ENCODE results near the gene FBLN7. TPM values are rescaled to one million over a fixed set of nuclear protein-coding genes. Genes with fewer than 3 reads are reported as not detected.

Gene FBLN7
- total RNA-seq, 1 donor from 2014 or later: 0.31 TPM

DNA sequence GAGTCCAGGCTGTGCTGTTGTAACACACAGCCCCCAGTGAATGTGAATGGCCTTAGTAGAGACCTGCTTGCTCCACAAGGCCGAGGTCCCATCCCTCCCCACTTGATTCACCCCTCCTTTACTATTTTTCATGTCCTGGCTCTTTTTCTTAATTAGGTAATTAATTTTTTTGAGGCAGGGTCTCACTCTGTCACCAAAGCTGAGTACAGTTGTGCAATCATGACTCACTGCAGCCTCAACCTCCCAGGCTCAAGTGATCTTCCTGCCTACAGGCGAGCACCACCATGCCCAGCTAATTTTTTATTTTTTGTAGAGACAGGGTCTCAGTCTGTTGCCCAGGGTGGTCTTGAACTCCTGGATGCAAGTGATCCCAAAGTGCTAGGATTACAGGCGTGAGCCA, 19.3 kb downstream of the FBLN7 start:
- H3K4me1 Mint-ChIP-seq: peaks cover 43% of the 10 kb centered on the region
- no peak overlapping the region for H3K27ac Mint-ChIP-seq
- H3K27me3 Mint-ChIP-seq: no peaks in the 10 kb centered on the region
- DNase-seq (no peak), ATAC-seq (ENCODE audit: low read depth) (no peak)
- ChIA-PET CTCF (no interaction called here), POLR2A (no interaction called here)
- intact Hi-C loops (cut with micrococcal nuclease): no loop called here
- TF ChIP-seq, protein P1, sequence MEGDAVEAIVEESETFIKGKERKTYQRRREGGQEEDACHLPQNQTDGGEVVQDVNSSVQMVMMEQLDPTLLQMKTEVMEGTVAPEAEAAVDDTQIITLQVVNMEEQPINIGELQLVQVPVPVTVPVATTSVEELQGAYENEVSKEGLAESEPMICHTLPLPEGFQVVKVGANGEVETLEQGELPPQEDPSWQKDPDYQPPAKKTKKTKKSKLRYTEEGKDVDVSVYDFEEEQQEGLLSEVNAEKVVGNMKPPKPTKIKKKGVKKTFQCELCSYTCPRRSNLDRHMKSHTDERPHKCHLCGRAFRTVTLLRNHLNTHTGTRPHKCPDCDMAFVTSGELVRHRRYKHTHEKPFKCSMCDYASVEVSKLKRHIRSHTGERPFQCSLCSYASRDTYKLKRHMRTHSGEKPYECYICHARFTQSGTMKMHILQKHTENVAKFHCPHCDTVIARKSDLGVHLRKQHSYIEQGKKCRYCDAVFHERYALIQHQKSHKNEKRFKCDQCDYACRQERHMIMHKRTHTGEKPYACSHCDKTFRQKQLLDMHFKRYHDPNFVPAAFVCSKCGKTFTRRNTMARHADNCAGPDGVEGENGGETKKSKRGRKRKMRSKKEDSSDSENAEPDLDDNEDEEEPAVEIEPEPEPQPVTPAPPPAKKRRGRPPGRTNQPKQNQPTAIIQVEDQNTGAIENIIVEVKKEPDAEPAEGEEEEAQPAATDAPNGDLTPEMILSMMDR (IDR thresholded peaks at IDR 0.05): no peak
- no peaks in the 10 kb centered on the region for H3K36me3 Mint-ChIP-seq (ENCODE audit: low read depth)
- no peak overlapping the region for H3K4me3 Mint-ChIP-seq
- H3K9me3 Mint-ChIP-seq: peaks cover 4% of the 10 kb centered on the region

DNA sequence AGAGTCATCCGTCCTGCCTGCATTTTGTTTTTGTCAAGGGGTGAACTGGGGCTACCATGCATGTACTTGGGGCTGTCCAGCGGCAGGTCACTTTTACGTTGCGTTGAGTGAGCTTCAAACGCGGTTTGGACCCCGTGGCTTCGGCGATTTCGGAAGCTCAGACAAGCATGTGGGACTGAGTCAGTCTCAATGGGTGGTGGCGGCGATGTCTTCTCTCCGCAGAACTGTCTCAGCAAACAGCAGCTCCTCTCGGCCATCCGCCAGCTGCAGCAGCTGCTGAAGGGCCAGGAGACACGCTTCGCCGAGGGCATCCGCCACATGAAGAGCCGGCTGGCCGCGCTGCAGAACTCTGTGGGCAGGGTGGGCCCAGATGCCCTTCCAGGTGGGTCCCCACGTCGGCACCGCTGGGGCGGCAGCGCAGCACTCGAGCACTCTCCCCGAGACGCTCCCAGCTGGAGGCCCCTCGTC, 21.3 kb downstream of the FBLN7 start:
- POLR2A ChIA-PET: interaction anchor here (0.5 to 1.1 kb wide), 5 partner anchors 10 to 115 kb away, joined by 3 to 5 read pairs (median 4); partner anchors contain the start of gene ZC3H8
- Mint-ChIP-seq H3K27me3 (no peaks in the 10 kb centered on the region), H3K27ac (peak overlapping the region; percentile 88), H3K4me3 (peak overlapping the region; percentile 65), H3K9me3 (peaks cover 4% of the 10 kb centered on the region), H3K4me1 (peaks cover 39% of the 10 kb centered on the region), H3K36me3 (ENCODE audit: low read depth) (no peaks in the 10 kb centered on the region)
- DNase-seq (peak; percentile 34), ATAC-seq (ENCODE audit: low read depth) (peak; percentile 76)
- CTCF ChIA-PET: interaction anchor here (0.8 kb wide), 1 partner anchor 38 kb away, joined by 3 read pairs; no protein-coding TSS in a partner anchor
- intact Hi-C loops (cut with micrococcal nuclease): loop anchor here (2.0 kb wide), 1 partner anchor 29 kb away; no protein-coding TSS in a partner anchor
- TF ChIP-seq, protein P1 (IDR thresholded peaks at IDR 0.05): no peak

DNA sequence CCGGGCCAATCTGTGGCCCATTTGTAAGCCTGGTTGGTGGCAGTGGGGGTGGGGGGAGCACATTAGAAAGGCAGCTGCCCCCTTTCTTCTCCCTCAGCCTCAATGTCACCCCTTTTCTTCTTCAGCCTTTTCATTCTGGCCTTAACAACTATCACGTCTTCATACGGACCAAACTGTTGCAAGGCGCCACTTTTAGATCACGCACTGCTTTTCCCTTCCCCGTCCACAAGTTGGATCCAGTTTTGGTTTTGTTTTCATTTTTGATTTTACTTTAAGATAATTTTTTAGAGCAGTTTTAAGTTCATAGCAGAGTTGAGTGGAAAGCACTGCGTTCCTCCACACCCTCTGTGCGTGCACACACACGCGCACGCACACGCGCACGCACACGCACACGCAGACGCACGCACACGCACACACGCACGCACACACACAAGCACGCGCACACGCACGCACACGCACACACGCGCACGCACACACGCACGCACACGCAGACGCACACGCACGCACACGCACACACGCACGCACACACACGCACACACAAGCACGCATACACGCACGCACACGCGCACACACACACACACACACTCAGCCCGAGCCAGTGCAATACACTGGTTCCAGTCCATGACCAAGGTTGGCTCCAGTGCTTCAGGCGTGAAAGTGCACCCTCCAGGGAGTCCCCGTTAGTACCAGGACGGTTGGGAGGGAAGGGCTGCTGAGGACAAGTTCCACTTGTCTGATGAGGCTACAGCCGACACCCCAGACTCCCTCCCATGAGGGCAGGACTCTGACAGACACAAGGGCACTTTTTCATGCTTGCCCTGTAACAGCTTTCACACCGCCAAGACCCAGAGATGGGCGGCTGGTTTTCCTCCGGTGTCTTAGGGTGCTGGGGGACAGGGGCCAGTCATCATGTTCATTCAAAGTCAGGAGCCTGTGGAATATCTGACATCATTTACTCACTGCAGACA, 22.4 kb downstream of the FBLN7 start:
- H3K4me3 Mint-ChIP-seq: no peak overlapping the region
- no peak for ATAC-seq (ENCODE audit: low read depth)
- no peaks in the 10 kb centered on the region for H3K27me3 Mint-ChIP-seq

DNA sequence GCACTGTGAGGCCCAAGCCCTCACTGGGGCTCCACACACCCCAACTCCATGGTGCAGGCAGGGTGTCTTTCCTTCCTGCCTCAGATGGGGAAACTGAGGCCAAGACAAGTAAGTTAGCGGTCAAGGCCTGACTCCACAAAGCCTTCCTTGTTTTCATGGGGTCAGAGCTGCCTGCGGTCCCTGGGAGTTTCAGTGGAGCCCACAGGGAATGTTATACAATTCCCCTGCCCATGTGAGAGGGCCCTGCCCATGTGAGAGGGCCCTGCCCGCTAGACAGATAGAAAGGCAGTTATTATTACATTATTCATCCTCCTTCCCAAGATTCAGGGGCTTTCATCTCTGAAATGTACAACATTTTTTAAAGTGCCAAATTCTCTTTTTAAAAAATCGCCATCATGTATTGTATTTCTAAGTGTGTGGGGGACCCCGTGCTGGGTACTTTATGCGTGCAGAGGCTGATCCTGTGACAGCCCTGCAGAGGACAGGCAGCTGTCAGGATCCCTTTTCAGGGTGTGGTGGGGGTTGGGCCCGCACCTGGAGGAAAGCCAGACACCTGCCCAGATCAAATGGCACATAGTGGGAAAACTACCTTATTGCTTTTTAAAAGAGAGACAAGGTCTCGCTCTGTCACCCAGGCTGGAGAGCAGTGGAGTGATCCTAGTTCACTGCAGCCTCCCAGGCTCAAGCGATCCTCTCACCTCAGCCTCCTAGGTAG, 23.4 kb downstream of the FBLN7 start:
- no peak overlapping the region for H3K4me3 Mint-ChIP-seq
- no peaks in the 10 kb centered on the region for H3K36me3 Mint-ChIP-seq (ENCODE audit: low read depth)
- ATAC-seq (ENCODE audit: low read depth) (no peak), DNase-seq (no peak)
- no peaks in the 10 kb centered on the region for H3K27me3 Mint-ChIP-seq
- intact Hi-C loops (cut with micrococcal nuclease): no loop called here
- no peak overlapping the region for H3K27ac Mint-ChIP-seq
- POLR2A ChIA-PET: interaction anchor here (0.7 kb wide), 1 partner anchor 43 kb away, joined by 3 read pairs; no protein-coding TSS in a partner anchor
- H3K9me3 Mint-ChIP-seq: peaks cover 4% of the 10 kb centered on the region
- peaks cover 18% of the 10 kb centered on the region for H3K4me1 Mint-ChIP-seq
- CTCF ChIA-PET: no interaction called here
- TF ChIP-seq, protein P1 (IDR thresholded peaks at IDR 0.05): no peak

More for the DNA sequence above, 22.4 kb downstream of the FBLN7 start:
- Mint-ChIP-seq H3K4me1 (peaks cover 29% of the 10 kb centered on the region), H3K9me3 (peaks cover 4% of the 10 kb centered on the region), H3K36me3 (ENCODE audit: low read depth) (no peaks in the 10 kb centered on the region), H3K27ac (peak overlapping the region; percentile 71)
- POLR2A ChIA-PET: interaction anchor here (0.6 kb wide), 1 partner anchor 11 kb away, joined by 5 read pairs; no protein-coding TSS in a partner anchor
- intact Hi-C loops (cut with micrococcal nuclease): no loop called here
- no peak for DNase-seq
- CTCF ChIA-PET: interaction anchor here (0.8 kb wide), 1 partner anchor 39 kb away, joined by 3 read pairs; no protein-coding TSS in a partner anchor
- TF ChIP-seq, protein P1 (IDR thresholded peaks at IDR 0.05): no peak

Measured in activated B cell treated with CpG ODN at 0.5 μM for 24 hours (primary cell).